Gastrocnemius medialis (tissue), 4 donors: ENCODE data around the gene PLEKHA3.

Source experiments
- POLR2A ChIP-seq, 2 donors: fragments of 450-650 bp; IDR thresholded peaks; one replicate each; pipeline ENCODE4 v1.6.1; 2017; ENCODE audit warnings: antibody characterized with exemption in 2 of 2, mild to moderate bottlenecking in 2 of 2, moderate library complexity in 2 of 2
- TF ChIP-seq, protein P1 (sequence below), 5 experiments: fragments of 450-650 bp in 3 of 5; fragments of 200-600 bp in 2 of 5; sonication (generic) in 2 of 5; IDR thresholded peaks in 4 of 5; conservative IDR thresholded peaks in 1 of 5; 1 replicate in 4 of 5; 2 replicates in 1 of 5; pipeline ENCODE4 v1.5.1; 2016 to 2019; ENCODE audit warnings: antibody characterized with exemption in 5 of 5, mild to moderate bottlenecking in 3 of 5, moderate library complexity in 3 of 5

GRCh38 chr2:178542161-178542560 is 61.9 kb downstream of the PLEKHA3 start:
- TF ChIP-seq POLR2A (IDR thresholded peaks at IDR 0.05), result no peak
- TF ChIP-seq, protein P1, sequence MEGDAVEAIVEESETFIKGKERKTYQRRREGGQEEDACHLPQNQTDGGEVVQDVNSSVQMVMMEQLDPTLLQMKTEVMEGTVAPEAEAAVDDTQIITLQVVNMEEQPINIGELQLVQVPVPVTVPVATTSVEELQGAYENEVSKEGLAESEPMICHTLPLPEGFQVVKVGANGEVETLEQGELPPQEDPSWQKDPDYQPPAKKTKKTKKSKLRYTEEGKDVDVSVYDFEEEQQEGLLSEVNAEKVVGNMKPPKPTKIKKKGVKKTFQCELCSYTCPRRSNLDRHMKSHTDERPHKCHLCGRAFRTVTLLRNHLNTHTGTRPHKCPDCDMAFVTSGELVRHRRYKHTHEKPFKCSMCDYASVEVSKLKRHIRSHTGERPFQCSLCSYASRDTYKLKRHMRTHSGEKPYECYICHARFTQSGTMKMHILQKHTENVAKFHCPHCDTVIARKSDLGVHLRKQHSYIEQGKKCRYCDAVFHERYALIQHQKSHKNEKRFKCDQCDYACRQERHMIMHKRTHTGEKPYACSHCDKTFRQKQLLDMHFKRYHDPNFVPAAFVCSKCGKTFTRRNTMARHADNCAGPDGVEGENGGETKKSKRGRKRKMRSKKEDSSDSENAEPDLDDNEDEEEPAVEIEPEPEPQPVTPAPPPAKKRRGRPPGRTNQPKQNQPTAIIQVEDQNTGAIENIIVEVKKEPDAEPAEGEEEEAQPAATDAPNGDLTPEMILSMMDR (IDR thresholded peaks at IDR 0.05 in 4 of 5, conservative IDR thresholded peaks at IDR 0.05 in 1 of 5), result no peak
